ENCODE results near the gene FAM50A. TPM values are rescaled to one million over a fixed set of nuclear protein-coding genes. Genes with fewer than 3 reads are reported as not detected.

The FAM50A gene
- total RNA-seq, 1 experiment from 2014 or later = 62.2 TPM

DNA sequence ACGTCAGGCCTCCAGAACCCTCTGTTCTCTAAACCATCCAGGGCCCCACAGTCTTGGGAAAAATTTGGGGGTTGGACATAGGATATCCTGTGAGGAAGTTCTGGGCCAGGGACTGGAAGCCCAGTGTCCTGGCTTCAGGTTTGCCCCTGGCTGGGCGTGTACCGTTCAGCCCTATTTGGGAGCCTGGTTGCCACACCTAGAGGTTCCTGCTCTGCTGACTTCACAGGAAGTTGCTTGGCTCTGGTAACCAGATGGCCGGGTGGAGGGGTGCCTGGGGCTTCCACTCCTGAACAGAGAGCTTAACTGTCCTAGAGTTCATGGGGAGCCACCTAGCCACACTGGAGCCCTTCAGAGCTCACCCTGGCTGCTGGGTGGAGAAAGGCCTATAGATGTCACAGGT is 31.5 kb upstream of the FAM50A start:
- DNase-seq (ENCODE audit: extremely low read depth, low read depth) = no peak

DNA sequence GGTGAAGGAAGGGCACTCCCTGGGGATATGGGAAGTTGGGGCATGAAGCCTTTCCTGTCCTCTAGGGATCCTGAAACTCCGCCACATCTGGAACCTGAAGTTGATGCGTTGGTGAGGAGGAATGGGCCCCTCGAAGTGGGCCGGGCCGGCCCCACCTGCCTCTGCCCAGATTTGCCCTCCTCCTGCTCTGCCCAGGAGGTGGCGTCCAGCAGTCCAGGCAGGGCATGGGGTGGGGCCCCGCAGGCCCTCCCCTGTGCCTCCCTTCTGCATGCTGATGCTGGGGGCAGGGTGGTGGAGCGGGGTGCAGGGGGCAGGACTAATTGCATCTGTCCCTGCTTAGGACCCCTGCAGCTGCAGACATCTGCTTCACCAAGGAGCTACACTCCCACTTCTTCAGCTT is 30.8 kb upstream of the FAM50A start:
- no peak for DNase-seq (ENCODE audit: extremely low read depth, low read depth)

DNA sequence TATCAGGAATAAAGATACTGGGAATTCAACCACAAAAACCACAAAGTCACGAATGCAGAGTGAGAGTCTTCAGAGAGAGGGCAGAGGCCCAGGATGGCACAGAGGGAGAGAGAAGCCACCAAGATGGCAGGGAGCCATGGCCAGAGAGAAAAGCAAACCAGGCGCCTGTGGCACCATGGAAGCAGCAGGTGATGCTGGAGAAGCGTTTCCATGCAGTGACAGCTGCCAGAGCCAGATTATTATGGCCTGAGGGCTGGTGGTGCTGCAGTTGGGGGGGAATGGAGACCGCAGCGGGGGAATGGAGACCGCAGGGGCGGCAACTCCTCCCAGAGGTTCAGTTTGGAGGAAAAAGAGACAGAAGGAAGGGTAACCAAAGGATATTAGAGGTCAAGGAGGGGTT is 26.8 kb upstream of the FAM50A start:
- DNase-seq (ENCODE audit: extremely low read depth, low read depth) = no peak

DNA sequence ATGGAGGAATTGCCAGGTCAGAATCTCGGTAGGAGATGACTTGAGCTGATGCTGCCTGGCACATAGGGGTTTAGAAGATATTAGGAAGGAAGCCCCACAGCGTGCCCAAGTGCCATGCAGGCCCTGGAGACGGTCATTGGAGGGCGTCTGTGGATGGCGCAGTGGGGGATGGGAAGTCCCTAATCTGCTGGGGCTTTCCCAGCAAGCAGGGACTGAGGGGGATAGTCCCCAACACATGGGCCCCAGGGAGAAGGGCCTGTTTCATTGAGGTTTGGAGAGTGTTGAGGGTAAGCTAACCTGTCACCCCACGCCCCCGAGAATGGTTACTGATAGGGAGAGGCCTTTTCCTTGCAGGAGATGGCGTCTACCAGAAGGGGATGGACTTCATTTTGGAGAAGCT is 24.8 kb upstream of the FAM50A start:
- DNase-seq (ENCODE audit: extremely low read depth, low read depth) = no peak

DNA sequence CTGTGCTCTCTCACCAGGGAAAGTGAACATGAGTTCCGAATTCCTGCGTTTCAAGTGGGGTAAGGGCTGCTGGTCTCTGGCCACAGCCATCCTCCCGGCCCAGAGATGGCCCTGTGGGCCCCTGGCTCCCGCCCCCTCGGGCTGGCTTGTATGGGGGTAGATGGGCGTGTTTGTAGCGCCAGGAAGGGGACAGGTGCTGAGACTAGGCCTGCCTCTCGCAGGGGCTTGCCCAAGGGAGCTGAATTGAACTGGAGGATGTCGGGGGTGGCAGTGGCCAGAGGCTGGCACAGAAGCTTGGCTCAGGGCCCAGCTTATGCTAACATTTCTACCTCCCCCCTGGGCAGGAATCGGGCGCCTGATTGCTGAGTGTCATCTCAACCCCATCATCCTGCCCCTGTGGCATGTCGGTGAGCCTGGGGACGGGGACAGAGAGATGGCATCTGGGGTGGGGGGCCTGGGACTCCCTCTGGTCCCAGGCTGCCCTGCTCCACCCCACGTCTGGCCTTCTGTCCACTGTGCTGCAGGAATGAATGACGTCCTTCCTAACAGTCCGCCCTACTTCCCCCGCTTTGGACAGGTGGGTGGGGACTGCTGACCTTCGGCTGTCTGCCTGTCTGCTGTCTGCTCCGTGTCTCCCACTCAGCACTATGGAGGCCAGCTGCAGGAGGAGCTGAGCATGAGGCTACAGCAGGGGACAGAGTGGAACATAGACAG is 24.1 kb upstream of the FAM50A start:
- no peak for DNase-seq (ENCODE audit: extremely low read depth, low read depth)

DNA sequence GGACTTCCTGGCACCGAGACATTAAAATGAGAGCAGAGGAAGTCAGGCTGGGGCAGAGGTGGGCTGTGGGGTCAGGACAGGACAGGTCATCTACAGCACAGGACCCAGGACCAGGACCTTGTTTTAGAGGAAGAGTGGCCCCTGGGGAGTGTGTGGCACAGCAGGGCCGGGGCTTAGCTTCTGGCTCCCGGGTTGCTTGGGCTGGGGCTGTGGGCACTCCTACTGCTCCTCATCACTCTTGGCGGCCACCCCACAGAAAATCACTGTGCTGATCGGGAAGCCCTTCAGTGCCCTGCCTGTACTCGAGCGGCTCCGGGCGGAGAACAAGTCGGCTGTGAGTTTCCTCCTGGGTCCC is 23.6 kb upstream of the FAM50A start:
- DNase-seq (ENCODE audit: extremely low read depth, low read depth) = no peak

DNA sequence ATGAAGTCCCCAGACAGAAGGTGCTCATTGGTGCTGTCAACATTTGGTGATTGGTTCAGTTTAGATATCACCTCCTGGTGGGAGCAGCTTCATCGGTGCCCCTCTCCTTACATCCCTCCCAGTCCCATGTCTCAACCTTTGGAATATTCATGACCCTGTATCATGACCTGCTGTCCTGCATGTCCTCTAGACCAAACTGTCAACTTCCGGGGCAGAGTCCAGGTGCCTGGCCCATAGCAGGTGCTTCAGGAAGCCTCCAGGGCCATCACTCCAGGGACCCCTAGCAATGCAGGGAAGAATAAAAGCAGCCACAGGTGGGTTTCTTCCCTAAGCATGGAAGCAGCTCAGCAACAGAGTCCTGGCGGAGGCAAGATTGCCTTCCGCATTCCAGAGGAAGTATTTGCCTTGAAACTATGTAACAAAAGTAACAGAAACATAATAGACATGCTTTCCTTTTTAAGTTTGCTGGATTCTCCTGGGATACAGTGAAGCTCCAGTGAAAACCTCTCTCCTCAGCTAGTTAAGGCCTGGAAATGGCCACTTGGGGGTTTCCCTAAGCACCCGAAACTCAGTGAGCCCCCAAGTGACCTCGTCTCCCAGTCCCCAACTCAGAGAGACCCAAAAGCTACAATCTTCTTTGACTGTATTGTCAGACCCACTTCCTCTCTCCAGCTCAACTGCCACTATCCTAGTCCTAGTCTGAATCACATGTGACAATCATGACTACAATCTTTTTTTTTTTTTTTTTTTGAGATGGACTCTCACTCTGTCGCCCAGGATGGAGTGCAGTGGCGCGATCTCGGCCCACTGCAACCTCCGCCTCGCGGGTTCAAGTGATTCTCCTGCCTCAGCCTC is 16.8 kb upstream of the FAM50A start:
- DNase-seq (ENCODE audit: extremely low read depth, low read depth) = no peak

DNA sequence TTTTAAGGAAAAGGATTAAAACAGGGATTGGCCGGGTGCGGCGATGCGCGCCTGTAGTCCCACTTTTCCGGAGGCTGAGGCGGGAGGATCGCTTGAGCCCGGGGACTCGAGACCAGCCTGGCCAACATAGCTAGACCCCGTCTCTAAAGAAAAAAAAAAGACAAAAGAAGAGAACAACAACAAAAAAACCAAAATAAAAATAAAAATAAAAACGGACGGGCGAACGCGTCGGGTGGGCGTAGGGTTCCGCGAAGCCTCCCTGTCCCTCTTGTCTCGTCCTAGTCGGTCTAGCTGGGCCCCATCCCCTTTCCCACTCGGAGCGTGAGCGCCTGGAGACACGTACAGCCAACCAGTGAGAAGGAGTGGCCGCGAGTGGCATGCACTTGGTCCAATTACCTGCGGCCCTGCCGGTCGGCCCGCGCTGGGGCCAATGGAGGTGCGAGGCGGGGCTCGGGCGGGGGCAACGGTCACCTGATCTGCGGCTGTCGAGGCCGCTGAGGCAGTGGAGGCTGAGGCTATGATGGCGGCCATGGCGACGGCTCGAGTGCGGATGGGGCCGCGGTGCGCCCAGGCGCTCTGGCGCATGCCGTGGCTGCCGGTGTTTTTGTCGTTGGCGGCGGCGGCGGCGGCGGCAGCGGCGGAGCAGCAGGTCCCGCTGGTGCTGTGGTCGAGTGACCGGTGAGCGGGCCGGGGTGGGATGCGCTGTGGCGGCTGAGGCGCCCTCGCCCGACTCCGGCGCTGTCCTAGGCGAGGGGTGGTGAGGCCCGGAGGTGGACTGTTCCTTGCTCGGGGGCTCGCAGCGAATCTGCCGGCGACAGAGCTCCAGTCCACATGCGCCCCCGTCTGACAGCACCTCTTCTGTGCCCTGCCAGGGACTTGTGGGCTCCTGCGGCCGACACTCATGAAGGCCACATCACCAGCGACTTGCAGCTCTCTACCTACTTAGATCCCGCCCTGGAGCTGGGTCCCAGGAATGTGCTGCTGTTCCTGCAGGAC is 15.5 kb upstream of the FAM50A start, which contains the start of gene ATP6AP1:
ATP6AP1 (plus strand) TSS at position 502 of the 996 bp plus-strand sequence; CDS start at position 518, 16 bp downstream.
- peak; percentile 95 for DNase-seq (ENCODE audit: extremely low read depth, low read depth)

DNA sequence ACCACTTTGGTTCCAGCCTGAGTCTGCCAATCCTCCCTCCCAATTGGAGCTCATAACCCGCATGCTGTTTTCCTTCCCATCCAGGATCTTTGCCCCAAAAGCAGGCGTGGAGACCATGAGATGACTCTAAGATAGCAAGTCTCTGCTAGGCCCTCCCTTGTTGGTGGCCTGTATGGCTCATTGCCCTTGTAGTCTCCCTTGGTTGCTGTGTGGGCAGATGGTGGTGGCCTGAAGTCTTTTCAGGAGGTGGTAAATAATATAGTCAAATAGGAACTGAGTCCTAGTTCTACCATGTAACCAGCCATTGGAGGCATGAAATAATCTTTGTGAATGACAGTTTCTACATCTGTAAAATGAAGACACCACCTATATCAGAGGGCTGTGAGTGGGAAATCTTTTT is 14.2 kb upstream of the FAM50A start:
- DNase-seq (ENCODE audit: extremely low read depth, low read depth) = no peak

DNA sequence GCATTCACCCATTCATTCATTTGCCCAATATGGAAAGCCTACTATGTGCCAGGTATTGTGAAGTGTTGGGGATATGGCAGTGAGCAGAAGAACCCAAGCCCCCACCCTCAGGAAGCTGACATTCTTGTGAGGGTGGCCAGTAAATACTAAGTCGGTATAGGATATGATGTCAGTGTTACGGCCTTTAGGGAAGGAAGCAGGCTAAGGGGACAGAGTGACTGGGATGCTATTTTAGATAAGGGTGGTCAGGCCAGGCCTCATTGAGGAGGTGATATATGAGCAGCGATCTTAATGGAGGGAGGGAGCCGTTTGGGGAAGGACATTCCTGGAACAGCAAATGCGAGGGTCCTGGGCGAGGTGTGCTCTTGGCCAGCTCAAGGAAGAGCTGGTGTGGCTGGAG is 13.5 kb upstream of the FAM50A start:
- no peak for DNase-seq (ENCODE audit: extremely low read depth, low read depth)

DNA sequence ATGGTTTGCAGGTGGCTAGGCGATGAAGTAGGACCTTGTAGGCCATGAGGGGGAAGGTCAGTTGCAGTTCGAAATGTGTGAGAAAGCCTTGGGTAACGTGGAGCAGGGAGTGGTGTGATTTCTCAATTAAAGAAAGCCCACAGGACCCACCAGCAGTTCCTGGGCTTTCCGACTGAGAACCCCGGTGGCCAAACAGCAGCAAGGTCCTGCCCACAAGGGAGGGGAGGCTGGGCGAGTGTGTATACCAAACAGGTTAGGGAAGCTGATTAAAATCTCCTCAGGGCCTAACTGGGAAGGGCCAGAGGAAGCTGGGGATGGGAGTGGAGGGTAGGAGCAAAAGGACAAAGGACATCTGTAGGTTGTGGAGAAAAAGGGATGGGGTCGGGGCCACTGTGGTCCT is 13.0 kb upstream of the FAM50A start:
- DNase-seq (ENCODE audit: extremely low read depth, low read depth) = no peak

DNA sequence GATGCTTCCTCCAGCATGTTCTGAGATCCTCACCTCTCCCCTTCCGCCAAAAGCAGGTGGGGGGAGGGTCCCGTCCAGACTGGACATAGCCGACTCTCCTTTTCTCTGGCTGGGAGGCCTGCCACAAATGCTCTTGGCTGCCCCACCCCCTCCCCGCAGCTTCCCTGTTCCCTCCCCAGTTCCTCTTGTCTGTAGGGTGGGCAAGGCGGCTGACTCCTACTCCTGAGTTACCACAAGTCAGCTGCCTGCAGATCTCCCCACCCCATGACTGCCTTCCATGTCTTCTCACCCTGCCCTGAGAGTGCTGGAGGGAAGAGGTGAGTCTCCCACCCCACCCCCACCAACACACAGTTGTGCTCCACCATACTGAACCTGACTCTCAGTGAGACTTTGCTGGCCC is 12.6 kb upstream of the FAM50A start:
- no peak for DNase-seq (ENCODE audit: extremely low read depth, low read depth)

DNA sequence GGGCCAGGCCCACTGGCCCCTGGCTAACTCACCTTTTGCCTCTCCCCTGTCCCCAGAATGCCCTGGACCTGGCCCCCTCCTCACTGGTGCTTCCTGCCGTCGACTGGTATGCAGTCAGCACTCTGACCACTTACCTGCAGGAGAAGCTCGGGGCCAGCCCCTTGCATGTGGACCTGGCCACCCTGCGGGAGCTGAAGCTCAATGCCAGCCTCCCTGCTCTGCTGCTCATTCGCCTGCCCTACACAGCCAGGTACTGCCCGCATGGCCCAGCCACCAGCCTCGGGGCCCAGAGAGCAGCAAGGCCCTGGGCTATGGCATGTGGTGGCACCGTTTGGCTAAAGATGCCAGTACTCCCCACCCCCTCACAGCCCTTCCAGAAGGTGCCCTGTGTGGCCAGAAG is 11.7 kb upstream of the FAM50A start:
- DNase-seq (ENCODE audit: extremely low read depth, low read depth) = no peak

DNA sequence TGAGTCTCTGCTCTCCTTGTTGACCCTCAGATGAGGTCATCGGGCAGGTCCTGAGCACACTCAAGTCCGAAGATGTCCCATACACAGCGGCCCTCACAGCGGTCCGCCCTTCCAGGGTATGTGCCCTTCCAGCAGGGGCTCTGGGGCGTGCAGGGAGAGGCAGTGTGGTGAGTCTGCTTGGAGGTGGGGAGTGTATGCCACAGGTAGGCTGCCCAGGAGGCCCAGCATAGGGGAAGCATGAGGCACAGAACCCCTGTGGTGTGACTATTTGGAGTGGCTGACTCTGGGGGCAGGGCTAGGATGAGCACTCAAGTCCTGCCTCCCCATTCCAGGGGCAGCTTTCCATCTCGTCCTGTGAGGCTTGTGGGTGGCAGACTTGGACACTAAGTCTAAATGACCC is 10.3 kb upstream of the FAM50A start:
- no peak for DNase-seq (ENCODE audit: extremely low read depth, low read depth)

DNA sequence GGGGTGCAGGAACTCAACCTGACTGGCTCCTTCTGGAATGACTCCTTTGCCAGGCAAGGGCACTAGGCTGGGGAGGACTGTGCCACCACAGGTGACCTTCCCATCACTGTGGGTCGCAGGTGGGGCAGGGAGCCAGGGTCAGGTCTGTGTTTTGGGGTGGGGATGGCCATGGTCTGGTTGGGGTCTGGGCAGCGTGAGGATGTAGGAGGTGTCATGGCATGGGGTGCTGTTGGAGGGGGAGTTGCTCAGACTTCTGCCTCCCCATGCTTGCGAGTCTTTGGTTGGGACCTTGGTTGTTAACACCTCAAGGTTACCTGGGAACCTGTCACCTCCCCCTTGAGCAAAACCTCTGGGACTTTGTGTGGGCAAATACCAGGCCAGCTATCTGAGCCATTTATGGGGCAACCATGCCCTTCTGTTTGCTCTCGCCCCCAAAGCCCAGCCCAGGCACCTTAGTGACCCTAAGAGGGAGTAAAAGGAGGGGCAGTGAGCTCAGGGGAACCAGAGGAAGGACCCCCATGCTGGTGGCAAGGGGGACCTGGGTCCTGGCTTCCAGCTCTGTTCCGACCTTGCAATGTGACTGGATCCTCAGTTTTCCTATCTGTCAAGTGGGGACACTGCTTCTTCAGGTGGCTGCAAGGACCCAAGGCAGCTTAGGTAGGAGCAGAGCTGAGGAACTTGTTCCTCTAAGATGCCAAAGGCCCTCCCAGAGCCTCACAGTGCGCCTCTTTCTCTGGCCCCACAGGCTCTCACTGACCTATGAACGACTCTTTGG is 9.4 kb upstream of the FAM50A start:
- no peak for DNase-seq (ENCODE audit: extremely low read depth, low read depth)

DNA sequence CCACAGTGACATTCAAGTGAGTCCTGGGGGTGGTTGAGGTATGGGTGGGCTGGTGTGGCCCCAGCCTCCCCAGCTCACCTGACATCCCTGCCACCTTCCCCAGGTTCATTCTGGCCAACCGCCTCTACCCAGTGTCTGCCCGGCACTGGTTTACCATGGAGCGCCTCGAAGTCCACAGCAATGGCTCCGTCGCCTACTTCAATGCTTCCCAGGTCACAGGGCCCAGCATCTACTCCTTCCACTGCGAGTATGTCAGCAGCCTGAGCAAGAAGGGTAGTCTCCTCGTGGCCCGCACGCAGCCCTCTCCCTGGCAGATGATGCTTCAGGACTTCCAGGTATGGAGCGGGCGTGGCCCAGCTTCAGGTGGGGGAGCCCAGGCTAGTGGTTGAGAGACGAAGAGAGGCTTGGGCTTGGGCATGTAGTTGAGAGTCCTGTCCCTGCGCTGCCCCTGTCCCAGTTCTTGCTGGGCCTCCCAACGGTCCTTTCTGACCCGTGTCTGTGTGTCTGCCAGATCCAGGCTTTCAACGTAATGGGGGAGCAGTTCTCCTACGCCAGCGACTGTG is 8.7 kb upstream of the FAM50A start:
- no peak for DNase-seq (ENCODE audit: extremely low read depth, low read depth)

DNA sequence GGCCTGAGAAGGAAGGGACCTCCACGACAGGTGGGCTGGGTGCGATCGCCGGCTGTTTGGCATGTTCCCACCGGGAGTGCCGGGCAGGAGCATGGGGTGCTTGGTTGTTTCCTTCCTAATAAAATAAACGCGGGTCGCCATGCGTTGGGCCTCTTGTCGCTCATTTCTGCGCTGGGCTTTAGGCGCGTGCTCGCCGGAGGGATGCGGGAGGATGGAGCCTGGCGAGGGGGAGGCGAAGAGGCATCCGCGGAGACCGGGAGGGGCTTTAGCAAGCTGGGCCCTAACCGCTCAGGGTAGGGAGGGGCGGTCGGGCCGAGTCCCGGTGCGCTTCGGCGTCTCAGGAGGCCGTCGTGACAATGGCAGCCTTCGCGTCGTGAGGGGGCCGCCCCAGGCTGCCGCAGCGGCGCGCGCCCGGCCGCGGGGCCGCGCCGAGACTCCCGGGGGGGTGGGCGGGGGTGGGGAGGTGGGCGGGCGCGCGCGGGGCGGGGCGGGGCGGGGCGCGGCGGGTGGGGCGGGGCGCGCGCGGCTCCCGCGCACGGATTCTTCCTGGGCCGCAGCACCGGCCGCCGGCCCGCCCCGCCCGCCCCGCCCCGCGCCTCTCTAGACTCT is 7.5 kb upstream of the FAM50A start:
- DNase-seq (ENCODE audit: extremely low read depth, low read depth) = no peak

DNA sequence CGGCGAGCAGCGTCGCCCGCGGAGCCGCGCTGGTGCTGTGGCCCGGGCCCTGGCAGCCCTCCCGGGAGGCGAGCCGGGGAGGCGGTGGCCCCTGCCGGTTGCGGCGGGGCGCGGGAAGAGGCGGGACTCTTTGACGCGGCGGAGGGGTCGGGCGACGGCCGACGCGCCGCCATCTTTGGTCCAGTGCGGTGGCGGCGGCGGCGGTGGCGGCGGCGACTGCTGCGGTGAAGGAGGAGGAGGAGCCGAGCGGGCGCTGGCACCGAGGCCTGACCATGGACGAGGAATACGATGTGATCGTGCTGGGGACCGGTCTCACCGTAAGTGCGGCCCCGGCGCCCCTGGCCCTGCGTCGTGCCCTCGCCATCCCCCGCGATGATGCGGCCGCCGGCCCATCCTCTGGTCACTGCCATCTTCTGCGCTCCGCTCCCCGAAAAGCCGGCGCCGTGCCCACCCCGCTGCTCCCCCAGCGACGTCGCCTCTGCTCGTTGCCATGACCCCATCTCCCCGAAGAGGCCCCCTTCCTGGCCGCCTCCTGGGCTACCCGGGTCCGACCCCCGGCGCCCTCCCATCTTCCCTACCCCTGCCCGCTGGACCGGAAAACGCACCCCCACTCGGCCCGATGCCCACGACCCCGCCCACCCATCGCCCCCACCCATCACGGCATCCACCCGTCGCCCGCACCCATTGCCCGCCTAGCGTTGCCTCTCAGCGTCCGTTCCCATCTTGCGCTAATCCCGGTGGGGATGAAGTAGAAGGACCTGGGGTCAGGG is 6.8 kb upstream of the FAM50A start, which contains the start of gene GDI1:
GDI1 (plus strand) TSS at position 172 of the 770 bp plus-strand sequence; CDS start at position 273, 101 bp downstream.
- DNase-seq (ENCODE audit: extremely low read depth, low read depth) = peak; percentile 30
